ENCODE measurements around the gene GPR149. TPM values are rescaled to one million over a fixed set of nuclear protein-coding genes. Genes with fewer than 3 reads are reported as not detected.
"Not testable (repeated sequence)": the region's sequence is repeated elsewhere in the genome, so short reads cannot be mapped to it uniquely, and the experiment has no call there.

Gene GPR149
- not detected in 2 replicates for total RNA-seq (2014; rRNA removed; shearing (Covaris generic))

GRCh38 chr3:154430014-154430413, at the start of gene GPR149:
TSS of gene GPR149 (minus strand) at chr3:154430190. CDS start at chr3:154429615, 575 bp downstream.
- no peak for DNase-seq (ENCODE audit: low spot score)

GRCh38 chr3:154473769-154474168, 43.8 kb upstream of the GPR149 start:
- DNase-seq (ENCODE audit: low spot score): no peak

- DNase-seq (ENCODE audit: low spot score): no peak
These were observed 39.6 kb upstream of the GPR149 start for GRCh38 chr3:154469585-154469984.

- DNase-seq (ENCODE audit: low spot score): no peak
These were observed 34.6 kb upstream of the GPR149 start for GRCh38 chr3:154464440-154465190.

- DNase-seq (ENCODE audit: low spot score): no peak
These were observed 28.6 kb upstream of the GPR149 start for GRCh38 chr3:154458560-154458959.

- DNase-seq (ENCODE audit: low spot score): not testable (repeated sequence)
These were observed 9.1 kb upstream of the GPR149 start for GRCh38 chr3:154439081-154439480.

- no peak for DNase-seq (ENCODE audit: low spot score)
These were observed 1.1 kb upstream of the GPR149 start for GRCh38 chr3:154431043-154431442.

GRCh38 chr3:154428286-154429206, 1.4 kb downstream of the GPR149 start:
- no peak for DNase-seq (ENCODE audit: low spot score)

GRCh38 chr3:154427685-154428285, 2.2 kb downstream of the GPR149 start:
- no peak for DNase-seq (ENCODE audit: low spot score)

GRCh38 chr3:154422694-154423093, 7.3 kb downstream of the GPR149 start:
- no peak for DNase-seq (ENCODE audit: low spot score)

GRCh38 chr3:154421083-154421482, 8.9 kb downstream of the GPR149 start:
- no peak for DNase-seq (ENCODE audit: low spot score)

- DNase-seq (ENCODE audit: low spot score): no peak
These were observed 31.7 kb downstream of the GPR149 start for GRCh38 chr3:154398084-154398967.

GRCh38 chr3:154389861-154390260, 40.1 kb downstream of the GPR149 start:
- no peak for DNase-seq (ENCODE audit: low spot score)

GRCh38 chr3:154384479-154384878, 45.5 kb downstream of the GPR149 start:
- no peak for DNase-seq (ENCODE audit: low spot score)

GRCh38 chr3:154378311-154378710, 51.7 kb downstream of the GPR149 start:
- no peak for DNase-seq (ENCODE audit: low spot score)

GRCh38 chr3:154367221-154367620, 62.8 kb downstream of the GPR149 start:
- DNase-seq (ENCODE audit: low spot score): no peak

- no peak for DNase-seq (ENCODE audit: low spot score)
These were observed 65.1 kb downstream of the GPR149 start for GRCh38 chr3:154364849-154365248.

- no peak for DNase-seq (ENCODE audit: low spot score)
These were observed 68.9 kb downstream of the GPR149 start for GRCh38 chr3:154361099-154361498.

GRCh38 chr3:154356009-154356408, 74.0 kb downstream of the GPR149 start:
- no peak for DNase-seq (ENCODE audit: low spot score)

- no peak for DNase-seq (ENCODE audit: low spot score)
These were observed 80.8 kb downstream of the GPR149 start for GRCh38 chr3:154349223-154349622.

GRCh38 chr3:154345422-154346122, 84.4 kb downstream of the GPR149 start:
- DNase-seq (ENCODE audit: low spot score): no peak

All from H4 (cell line).